A204.1 (cell line): ENCODE results near the gene NEMP1.
"Not testable (repeated sequence)": the region's sequence is repeated elsewhere in the genome, so short reads cannot be mapped to it uniquely, and the experiment has no call there.

Source experiments
- FAIRE-seq: peaks from 2 replicates; lab custom pipeline; 2012; peaks lifted over from hg19 to GRCh38; lab: Jason Lieb, UNC

Gene NEMP1

DNA sequence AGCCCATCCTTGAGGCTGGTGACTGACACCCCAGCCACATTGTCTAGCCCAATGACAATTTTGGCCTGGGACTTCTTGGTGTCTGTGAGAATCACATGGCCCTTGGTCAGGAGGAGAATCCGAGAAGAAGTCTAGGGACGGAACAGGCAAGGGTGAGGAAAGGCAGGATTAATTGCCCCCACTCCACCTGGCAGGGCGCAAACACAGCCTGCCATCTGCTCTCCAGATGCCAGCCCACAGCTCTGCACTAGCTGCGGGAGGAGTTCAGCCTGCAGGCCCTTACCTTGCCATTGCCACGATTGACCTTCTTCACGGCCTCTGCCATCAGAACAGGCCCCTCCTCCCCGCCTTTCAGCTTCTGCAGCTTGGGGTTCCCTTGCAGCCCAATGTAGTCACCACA, 49.1 kb downstream of the NEMP1 start:
- no peak for FAIRE-seq

DNA sequence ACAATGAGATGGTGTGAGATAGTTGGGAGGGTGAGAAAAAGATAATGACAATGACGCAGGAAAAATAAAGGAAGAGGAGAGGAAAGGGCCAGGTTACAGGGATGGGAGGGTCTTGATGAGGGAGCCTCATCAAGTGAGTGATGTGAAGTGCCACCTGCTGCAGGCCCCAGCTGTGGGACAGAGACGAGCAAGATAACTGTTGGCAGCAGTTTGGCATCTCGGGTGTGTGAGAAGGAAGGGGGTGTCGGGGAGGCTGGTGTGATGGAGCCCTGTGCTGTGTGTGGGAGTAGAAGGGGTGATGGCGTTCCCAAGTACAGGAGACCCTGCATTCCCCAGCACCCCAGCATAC, 50.8 kb downstream of the NEMP1 start:
- no peak for FAIRE-seq

DNA sequence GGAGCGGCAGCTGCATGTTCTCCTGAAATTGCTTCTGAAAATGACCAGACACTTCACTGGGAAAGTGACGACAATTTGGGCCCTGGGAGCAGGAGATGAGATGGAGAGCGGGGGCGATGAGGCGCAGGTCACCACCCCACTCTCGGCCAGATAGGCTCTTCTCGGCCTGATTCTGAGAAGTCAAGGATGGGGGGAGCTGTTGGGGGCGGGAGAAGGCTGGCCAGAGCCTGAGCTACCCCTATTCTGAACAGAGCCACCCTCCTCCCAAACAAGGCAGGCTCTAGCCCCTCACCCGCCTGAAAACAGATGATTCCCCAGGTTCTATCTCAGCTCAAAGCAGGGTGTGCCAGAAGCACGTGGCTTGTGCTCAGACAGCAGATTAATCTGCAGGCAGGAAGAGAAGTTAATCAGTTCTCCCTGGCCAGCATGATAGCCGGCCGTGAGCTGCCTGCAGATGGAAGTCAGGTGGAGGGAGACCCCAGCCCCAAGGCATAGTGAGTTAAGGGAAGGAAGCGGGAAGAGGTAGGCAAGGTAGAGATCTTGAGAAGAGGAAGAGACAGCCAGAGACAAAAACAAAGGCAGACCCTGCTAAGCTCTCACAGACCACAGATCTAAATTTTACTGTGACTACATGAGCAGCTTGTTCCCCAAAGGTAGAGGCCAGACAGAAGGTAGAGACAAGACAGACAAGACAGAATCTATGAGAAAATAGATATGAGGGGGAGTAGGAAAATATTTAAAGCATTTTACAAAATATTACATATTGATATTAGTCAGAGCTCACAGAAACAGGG, 51.4 kb downstream of the NEMP1 start:
- no peak for FAIRE-seq

DNA sequence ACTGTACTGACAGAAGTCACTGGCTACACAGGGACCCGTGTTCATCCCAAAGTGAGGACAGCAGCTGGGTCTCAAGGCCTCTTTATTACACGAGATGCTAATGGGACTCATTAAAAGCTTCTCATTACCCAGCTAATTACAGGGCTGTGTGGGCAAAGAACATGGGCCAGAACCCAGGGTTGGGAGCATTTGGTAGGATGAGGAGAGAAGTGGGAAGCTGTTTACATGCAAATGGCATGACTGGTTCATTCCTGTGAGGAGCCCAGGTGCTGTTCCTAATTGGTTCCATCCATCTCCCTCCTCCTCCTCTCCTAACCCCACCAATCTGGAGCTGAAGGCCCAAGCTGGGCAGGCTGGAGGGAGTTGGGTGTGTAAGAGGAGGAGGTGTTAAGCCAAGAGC, 53.4 kb downstream of the NEMP1 start:
- no peak for FAIRE-seq

DNA sequence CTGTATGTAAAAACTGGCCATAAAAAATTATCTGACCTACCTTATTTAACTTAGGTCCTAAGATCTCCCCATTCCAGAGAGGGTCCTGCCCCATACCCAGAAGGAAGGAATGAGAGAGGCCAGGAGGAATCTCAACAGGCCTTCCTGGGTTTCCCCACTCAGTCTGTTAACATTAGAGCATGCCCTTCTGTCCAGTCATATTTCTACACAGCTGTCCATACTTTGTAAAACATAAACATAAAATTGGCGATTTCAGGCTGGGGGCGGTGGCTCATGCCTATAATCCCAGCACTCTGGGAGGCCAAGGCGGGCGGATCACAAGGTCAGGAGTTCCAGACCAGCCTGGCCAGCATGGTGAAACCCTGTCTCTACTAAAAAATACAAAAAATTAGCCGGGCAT, 56.3 kb downstream of the NEMP1 start:
- FAIRE-seq: not testable (repeated sequence)

DNA sequence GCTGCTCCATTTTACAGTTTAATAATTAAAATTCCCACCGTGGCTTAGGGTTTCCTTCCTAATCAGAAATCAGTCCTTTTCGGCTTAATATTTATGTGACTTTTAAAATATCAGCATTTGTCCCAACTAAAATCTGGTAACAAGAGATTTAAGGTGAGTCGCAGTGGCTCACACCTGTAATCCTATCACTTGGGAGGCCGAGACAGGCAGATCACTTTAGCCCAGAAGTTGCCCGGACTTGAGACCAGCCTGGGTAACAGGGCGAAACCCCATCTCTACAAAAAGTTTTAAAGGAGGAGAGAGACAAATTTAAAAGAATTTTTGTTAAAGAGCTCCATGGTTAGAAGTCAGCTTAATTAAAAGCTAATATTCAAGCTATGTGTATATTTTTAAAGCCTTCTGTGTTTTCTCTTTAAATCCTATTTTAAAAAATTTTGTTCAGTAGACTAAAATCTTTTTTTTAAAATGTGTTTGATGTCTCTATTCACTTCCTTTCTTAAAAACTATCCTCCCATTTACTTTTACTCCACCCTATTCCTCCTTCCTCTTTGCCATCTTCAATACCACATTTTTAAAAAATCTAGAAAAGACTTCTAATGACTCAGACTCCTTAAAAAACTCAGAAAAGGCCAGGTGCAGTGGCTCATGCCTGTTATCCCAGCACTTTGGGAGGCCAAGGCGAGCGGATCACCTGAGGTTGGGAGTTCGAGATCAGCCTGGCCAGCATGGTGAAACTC, 58.4 kb downstream of the NEMP1 start:
- no peak for FAIRE-seq

DNA sequence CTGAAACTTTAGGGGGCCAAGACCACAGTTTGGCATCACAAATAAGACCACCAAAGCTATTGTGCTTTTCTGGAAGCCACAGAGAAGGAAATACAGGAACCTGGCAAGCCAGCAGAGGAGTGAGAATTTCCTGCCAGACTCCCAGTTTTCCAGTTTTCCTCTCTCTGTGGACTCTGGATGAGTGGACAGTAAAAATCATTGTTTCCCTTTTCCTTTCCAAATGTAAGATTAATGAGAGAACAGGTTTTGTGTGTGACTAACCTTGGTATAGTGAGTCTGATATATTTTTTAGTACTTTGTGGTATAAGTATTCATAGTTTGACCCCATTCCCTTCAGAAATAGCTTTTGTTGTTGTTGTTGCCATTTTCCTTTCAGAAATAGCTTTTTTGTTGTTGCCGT, 59.7 kb downstream of the NEMP1 start:
- no peak for FAIRE-seq

DNA sequence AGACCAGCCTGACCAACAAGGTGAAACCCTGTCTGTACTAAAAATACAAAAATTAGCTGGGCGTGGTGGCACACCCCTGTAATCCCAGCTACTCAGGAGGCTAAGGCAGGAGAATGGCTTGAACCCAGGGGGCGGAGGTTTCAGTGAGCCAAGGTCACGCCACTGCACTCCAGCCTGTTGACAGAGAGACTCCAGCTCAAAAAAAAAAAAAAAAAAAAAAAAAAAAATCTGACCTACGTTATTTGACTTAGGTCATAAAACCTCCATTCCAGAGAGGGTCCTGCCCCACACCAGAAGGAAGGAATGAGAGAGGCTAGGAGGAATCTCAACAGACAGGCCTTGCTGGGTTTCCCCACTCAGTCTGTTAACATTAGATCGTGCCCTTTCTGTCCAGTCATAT, 60.2 kb downstream of the NEMP1 start:
- not testable (repeated sequence) for FAIRE-seq

DNA sequence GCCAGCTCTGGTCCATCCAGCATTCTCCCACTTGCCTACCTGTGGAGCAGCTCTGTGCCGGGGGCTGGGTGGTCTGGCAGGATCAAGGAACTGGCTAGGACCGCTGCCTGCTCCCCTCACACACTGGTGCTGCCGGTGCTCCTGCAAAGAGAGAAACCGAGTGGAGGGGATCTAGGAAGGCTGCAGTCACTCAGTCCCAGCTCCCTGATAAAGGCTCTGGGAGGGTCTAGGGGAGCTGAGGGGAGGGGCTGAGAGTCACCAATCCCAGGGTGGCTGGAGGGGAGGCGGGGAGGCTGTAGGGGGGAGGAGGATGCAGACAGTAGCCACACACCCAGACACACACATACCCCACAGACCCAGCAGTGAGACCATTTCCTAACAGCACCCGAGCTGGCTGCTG, 62.2 kb downstream of the NEMP1 start, which contains the start of gene TAC3:
Gene TAC3 (minus strand): TSS at position 182 of the 400 bp plus-strand sequence. CDS start 732 bp downstream, outside the sequence.
- FAIRE-seq: no peak

DNA sequence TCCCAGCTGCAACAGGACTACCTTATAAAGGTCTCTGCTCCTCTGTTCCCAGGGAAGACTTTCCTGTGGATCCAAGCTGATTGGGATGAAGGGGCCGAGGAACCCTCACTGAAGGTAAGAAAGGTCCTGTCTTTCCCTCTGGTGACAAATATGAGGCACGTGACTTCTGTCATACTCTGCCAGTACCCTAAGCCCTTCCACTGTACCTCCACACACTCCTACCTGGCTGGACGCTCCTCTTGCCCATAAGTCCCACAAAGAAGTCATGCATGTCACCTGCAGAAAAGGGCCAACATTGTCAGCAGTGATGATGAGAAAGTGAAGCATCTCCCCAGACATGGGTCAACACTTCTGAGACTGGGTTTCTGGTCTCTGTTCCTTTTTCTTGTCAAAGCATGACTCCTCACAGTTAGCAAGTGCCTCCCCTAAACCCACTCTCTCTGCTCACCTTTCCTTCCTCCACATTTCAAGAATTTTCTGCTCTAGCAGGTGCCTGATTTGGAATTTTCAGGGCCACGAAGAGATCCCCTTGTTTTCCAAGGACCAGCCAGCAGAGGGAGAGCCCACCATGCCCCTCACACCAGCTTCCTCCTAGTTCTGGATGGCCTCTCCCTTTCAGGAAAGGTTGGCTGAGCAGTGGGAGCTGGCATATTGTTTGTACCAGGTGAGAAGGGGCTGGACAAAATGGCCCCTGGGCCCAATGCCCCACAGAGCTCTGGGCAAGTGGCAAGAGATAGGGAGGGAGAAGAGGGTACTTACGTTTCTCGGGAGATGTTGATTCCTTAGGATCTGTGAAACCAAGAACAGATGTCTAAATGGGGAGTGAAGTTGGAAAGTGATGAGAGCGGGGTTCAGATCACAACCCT, 65.8 kb downstream of the NEMP1 start:
- no peak for FAIRE-seq

DNA sequence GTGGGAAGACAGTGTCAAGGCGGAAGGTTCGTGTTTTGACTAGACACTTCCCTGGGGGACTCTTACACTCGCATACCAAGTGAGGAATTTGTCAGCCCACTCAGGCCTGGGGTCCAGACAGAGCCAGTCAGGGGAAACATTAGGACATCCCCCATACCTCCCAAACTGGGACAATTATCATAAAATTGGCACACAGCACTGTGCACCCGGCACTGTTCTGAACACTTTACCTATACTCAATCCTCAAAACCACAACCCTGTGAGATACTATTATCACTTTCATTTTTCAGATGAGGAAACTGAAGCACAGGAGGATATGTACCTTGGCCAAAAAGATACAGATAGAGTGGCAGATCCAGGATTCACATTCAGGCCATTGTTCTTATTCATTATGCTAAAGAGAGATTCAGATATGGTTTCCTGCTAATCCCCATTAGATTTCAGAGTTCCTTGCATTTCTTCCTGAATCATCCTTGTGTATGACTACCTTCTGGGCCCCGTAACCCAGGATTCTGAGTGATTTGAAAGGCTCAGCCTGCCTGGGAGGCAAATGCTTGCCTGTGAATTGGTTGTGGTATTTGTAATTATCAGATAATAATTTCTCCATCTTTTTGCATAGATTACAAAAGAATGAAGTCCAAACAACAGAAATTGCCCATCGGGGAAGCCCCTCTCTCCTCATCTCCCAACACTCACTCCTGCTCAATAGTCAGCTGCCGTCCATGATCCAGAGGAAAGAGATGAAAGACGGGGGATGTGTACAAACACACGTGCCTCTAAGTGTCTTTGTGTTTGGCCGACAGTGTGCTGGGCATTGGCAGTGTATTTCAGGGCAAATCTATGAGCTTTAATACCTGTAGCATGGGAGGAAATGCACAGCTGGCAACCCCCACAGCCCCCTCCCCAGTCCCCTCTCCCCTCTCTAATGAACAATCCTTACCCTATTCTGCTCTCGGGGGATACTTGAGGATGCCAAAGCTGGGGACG, 66.9 kb downstream of the NEMP1 start:
- FAIRE-seq: no peak

DNA sequence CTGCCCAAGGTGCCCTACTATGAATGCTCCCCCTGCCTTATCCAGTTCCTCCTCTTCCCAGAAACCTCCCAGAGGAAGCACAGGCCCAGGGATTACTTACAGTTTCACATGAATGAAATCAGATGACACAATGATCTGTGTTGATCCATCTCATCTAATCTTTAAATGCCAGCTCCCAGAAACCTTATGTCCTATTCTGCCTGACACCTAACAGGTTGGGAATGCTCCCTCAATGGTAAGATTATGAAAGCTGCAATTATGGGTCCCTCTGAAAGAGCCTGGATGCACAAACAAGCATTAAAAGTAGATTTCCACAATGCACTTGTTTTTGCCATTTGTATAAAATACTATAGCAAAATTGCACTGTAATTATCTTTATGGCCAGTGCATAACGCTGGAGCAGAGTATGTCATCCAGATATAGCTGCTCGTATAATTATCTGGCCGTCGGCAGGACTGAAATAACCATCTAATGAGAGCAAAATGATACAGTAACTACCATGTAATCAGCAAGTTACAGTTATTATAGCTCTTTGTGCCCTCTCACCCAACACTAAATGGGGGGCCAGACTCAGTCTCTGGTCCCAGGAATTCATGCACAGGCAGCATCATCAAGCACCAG, 67.9 kb downstream of the NEMP1 start:
- FAIRE-seq: no peak

DNA sequence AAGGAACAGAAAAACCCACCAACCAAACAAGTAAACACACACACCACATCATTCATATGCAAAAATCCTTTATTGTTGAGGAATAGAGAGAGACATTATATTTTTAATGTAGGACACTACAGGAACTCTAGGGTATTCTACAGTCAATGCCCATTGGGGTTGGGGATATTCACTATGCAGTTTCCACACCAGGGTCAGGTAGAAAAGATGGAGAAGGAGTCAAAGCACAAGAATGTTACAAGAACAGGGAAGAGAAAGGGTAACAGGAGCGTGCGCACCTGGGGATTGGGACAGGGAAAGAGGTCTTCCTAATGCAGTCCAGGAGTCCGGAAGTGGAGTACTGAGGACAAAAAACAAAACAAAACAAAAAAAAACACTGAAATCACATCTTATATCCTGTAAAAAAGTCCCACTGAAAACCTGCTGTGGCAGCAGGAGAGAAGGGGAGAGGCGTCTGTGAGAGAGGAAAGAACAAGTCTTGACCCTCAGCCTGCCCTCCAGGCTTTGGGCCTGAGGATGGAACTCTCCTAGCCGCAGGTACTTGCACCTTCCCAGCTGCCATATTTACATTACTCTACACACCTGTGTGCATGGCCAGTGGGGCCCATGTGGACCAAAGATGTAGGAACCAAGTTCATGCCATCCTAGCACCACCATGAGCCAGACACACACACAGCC, 68.5 kb downstream of the NEMP1 start:
- no peak for FAIRE-seq

DNA sequence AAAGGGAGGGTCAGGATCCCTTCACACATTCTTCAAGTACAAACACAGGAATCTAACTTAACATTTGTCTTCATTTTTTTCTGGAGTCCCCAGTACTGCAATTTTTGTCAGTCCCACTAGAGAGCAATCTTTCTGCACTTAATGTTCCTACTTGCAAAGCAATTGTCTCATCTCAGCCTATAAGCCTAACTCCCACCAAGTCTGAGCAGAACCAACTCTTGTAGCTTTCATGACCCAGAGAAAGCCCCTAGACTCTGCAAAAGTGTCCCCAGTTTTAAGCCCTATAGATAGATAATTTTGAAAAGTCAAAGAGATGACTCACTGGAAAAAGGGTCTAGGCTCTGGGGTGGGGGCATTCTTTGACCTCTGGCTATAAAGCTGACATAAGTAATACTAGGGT, 70.4 kb downstream of the NEMP1 start:
- peak; percentile 85 for FAIRE-seq

DNA sequence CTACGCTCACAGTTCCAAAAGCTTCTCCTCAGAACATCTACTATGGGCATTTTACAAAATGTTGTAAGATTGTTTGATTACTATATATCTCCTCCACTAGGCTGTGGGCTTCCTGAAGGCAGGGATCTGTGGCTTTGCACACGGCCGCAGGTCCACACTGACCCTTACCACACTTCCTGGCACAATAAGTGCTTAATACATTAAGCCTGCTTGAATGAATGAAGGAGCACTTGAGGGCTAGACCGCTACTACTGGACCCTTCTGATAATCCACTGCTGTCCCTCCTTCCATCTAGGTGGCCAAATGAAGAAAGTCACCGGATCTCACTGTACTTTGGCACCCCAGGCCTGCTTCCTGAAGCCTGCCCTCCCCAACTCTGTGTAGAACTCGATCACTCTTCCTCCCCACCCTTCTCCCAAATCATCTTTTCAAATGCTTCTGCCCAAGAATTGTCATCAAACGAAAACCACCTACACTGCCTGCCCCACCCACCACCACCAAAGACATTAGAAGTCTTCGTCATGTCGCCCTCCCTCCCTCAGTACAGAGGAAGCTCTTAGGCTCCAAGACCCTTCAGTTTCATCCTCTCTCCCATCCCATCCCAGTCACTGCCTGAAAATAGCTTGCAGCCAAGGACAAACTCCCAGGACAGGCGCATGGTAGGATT, 71.6 kb downstream of the NEMP1 start:
- no peak for FAIRE-seq

DNA sequence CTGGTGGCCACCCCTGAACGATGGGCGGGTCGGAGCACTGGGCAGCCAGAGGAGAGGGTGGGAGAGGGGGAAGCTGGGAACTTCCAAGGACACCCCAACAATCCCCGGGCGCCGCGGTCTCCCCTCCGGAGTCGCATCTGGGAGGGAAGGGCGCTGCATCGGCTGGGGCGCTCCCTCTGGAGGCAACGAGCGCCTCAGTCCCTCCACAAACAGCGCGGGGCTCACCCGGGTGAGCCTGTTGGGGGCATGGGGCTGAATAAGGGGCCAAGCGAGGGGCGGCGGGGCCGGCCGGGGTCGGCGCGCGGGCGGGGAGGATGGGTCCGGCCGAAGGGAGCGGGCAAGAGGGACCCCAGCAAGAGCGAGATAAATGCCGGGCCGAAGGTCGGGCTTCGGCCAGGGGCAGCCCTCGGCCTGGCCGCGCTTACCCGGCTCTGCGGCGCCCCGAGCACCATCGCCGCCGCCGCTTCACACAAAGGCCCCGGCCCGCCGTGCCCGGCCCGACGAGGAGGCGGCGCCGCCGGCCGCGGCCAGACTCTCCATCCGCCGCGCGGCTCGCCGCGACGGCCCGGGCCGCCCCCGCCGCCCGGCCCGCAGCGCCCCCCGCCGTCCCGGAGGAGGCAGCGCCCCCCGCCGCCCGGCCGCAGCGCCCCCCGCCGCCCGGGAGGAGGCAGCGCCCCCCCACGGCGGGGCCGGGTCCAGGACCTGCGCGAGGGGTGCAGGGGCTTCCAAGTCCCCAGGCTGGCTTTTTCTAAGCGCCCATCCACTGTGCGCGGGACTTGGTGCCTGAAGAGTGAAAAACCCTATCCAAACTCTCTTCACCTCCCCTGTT, 72.4 kb downstream of the NEMP1 start, which contains the start of gene ZBTB39:
Gene ZBTB39 (minus strand): TSS at position 567 of the 829 bp plus-strand sequence. CDS start 1,629 bp downstream, outside the sequence.
- FAIRE-seq: no peak
